IPS-NIHi11 (cell line): ENCODE data around the gene SLC41A1.
"Not testable (repeated sequence)": the region's sequence is repeated elsewhere in the genome, so short reads cannot be mapped to it uniquely, and the experiment has no call there.

Source experiments
- DNase-seq: peaks from one replicate; pipeline ENCODE4 v3.0.0; 2012; ENCODE audit warnings: mixed read lengths, low spot score

SLC41A1 gene

GRCh38 chr1:205812878-205813754 is at the start of gene SLC41A1:
Gene SLC41A1, minus strand, starts transcription at chr1:205813198. Its CDS starts 2,757 bp downstream, at chr1:205810441.
- DNase-seq = peak; percentile 100

DNA sequence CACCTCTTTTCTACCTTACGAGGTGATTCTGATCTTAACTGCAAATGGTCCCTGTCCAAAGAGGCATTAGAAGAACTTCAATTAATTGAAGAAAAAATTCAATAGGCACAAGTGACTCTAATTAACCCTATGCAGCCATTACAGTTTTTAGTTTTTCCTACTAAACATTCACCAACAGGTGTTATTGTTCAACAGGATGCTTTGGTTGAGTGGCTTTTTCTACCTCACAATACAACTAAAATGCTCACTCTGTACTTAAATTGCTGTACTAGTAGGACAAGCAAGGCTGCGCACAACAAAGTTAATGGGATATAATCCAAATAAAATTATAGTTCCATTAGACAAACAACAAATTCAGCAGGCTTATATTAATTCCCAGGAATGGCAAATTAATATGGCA is 48.5 kb upstream of the SLC41A1 start:
- no peak for DNase-seq

DNA sequence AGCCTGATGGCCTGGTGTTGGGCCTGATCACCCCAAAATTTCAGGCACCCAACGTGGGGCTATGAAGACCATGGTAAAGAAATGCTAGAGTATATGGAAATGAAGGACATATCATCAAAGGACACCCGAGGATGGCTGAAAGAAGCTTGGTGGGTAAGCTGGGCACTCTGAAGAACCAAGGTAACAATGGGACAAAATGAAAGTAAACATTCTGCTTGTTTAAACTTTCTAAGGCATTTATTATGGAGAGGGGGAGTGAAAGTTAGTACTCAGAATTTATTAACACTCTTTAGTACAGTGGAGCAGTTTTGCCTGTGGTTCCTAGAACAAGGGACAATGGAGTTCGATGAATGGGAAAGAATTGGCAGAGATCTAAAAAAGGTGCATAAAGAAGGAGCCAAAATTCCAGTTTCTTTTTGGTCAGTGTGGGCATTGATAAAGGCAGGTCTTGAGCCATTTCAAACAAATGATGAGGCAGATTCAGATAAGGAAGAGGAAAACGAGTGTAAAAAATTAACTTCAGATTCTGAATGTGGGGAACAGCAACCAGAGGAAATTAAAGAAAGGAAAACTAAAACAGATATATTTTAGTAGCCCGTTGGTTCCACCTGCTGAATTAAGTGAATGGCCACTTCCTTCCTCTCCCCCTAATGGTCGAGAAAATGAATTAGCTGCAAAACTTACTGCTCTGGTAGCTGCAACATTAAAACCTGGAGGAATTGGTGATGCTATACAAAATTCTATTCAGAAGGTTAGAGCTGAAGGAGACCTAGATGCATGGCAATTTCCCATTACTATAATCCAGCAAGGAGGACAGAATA is 45.4 kb upstream of the SLC41A1 start:
- no peak for DNase-seq

- not testable (repeated sequence) for DNase-seq
Observed at GRCh38 chr1:205857501-205857900, 44.5 kb upstream of the SLC41A1 start.

GRCh38 chr1:205856433-205856832 is 43.4 kb upstream of the SLC41A1 start:
- DNase-seq = no peak

DNA sequence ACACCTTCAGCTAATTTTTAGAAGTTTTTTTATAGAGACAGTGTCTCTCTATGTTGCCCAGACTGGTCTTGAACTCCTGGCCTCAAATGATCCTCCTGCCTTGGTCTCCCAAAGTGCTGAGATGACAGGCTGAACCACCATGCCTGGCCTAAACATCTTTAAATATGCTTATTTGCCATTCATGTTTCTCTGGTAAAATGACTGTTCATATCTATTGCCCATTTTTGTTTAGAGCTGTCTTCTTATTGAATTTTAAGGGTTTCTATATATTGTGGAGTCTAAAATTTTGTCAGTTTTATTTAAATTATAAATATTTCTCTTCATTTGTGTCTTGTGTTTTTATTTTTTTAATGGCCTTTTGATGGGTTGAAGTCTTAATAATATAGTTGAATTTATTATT is 40.0 kb upstream of the SLC41A1 start:
- no peak for DNase-seq

- no peak for DNase-seq
Observed at GRCh38 chr1:205851993-205852392, 39.0 kb upstream of the SLC41A1 start.

DNA sequence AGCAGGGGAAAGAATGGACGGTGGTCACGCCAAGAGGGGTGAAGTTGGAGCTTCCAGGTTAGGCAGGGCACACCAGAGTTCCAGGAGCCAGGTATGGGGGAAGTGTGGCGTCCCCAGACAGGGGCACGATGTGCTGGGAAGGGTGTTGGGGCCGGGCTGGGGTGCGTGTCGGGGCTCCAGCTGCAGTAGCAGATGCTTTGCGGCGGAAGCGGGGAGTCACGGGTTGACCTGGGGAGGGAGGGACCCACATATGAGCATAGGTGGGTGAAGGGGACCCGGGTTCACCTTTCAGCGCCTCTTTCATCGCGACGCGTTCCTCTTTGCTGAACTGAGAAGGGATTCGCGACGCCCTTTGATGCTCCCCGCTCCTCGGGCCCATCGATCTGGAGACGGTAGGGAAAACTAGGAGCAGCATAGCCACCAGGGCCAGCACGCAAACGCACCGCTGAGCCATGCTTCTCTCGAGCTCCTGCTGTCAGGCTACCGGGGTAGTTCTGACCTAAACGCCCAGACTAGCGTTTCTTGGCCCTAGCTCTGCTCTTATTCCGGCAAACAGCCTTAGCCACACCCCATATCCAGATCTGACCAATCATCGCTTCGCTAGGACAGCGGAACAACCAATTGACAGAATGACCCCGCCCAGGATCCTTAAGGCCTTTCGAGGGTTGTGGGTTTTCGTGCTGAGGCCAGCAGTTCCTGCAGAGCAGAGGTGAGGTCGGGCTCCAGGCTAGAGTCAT is 36.8 kb upstream of the SLC41A1 start, which contains the start of gene PM20D1:
PM20D1 (minus strand) TSS at position 514 of the 737 bp plus-strand sequence; CDS start at position 454, 60 bp downstream.
- peak; percentile 75 for DNase-seq

GRCh38 chr1:205843036-205843859 is 30.2 kb upstream of the SLC41A1 start:
- DNase-seq = no peak

GRCh38 chr1:205842229-205842628 is 29.2 kb upstream of the SLC41A1 start:
- DNase-seq = no peak

DNA sequence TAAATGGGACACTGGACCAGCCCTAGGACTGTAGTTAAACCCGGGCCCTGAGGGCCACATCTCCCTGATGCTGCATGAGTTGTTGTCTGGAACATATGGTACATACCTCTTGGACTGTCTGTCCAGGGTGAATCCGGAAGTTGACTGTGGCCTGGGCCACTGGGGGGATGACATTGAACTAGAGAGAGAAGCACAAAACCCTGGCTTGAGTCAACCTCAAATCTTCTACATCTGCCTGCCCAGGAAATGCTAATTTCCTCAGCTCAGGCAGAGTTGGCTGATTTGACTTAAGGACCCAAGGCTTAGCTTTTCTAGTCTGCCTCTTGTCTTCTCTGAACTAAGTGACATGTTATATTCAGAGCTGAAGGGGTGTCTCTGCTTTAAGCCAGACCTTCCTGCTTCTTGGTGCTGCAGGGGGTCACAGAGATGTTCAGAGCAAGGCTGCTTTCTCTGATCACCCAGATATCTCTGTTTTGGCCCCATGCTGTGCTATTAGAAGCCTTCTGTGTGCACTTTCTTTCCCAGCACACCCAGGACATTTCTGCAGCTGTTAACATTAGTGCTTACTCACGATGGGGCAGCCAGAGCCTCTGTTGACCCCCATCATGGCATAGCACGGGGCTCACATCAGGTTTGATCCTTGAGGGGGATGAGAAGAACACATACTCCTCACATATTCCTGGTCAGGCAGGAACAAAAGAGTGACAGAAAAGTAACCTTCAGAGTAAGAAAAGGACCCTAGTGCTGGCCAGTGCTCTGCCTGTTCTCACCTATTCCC is 27.3 kb upstream of the SLC41A1 start:
- DNase-seq = no peak

DNA sequence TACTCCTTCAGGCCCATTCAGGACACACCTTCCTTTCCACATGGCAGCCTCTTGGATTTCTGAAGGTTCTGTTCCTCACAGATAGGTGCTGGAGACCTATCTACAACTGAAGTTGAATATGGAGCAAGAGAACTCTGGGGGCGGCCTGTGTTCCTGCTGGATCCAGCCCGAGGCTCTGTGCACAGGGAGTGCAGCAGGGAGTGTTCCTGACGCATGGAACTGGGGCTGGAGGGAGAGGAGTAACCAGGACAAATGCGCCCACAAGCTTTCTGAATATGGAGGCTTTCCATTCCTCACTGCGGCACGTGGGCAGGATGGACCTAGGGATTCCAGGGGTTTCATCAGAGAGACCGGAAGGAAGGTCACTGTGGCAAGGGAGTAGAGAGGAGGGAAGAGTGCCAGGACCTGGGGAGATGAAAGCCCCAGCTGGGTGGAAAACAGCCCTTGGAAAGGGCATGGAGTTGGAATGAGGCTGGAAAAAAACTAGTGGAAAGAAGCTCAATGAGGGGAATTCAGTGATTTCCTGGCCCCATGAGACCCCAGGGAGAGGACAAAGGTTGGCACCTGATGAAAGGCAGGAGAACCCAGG is 24.5 kb upstream of the SLC41A1 start:
- no peak for DNase-seq

GRCh38 chr1:205834751-205835150 is 21.8 kb upstream of the SLC41A1 start:
- DNase-seq = no peak

DNA sequence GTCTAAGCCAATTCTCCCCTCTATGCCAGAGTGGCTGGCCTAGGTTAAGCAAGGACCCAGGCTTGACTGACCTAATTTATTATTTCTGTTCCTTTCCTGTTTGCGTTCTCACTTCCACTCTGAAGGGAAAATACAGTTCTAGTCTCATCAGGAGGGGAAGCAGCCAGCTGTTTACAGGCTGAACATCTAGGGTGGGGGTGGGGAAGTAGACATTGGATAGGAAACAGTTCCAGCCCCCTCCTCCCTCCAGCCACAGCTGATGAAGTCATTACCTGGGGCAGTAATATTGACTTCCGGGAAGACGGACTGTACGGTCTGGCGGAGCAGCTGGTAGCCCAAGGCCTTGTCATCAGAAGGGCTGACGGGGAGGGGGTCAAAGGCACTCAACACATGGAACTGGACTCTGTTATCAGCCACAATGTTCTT is 19.3 kb upstream of the SLC41A1 start:
- DNase-seq = no peak

- peak; percentile 47 for DNase-seq
Observed at GRCh38 chr1:205827623-205828022, 14.6 kb upstream of the SLC41A1 start.

GRCh38 chr1:205826995-205827394 is 14.0 kb upstream of the SLC41A1 start:
- no peak for DNase-seq

GRCh38 chr1:205826016-205826806 is 13.2 kb upstream of the SLC41A1 start:
- no peak for DNase-seq

- DNase-seq = no peak
Observed at GRCh38 chr1:205824180-205824579, 11.2 kb upstream of the SLC41A1 start.

- DNase-seq = not testable (repeated sequence)
Observed at GRCh38 chr1:205823260-205823659, 10.3 kb upstream of the SLC41A1 start.
